ENCODE data around the gene PDE7B. TPM values are rescaled to one million over a fixed set of nuclear protein-coding genes. Genes with fewer than 3 reads are reported as not detected.

Gene PDE7B
- total and polyA plus RNA-seq, 4 donors, result 0.75 to 5.2 (median 1.3) TPM

DNA sequence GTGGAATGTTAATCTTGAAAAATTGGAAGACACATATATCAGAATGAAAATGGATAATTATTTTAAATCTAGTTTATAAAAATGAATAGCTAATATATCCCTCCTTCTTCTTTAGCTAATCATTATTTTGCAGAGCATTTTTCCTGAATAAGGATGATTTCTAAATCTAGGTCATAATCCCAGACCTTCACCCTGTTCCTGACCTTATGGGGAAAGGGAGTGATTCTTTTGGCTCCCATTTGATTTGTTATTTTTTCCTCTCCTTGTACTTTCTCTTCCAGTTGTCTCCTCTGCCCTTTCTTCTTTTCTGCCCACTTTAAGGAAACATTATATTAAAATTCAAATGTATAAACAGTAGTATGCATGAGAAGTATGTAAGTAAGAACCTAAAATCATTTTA, 208.6 kb downstream of the PDE7B start:
- Histone ChIP-seq H3K4me1 (ENCODE audit: control insufficient read depth in 4 of 4, insufficient read depth in 4 of 4, low read length in 3 of 4) (peaks cover 0 to 3% (median 3%) of the 10 kb centered on the region in 4 donors), H3K27me3 (ENCODE audit: control insufficient read depth in 4 of 4, insufficient read depth in 4 of 4, low read length in 3 of 4) (no peaks in the 10 kb centered on the region), H3K4me3 (ENCODE audit: low read depth in 1 of 3, low read length in 3 of 3) (no peak overlapping the region), H3K36me3 (ENCODE audit: control insufficient read depth in 4 of 4, insufficient read depth in 3 of 4, low read depth in 1 of 4, low read length in 3 of 4) (no peaks in the 10 kb centered on the region), H3K9ac (ENCODE audit: low read depth in 1 of 2, low read length in 2 of 2) (no peak overlapping the region), H3K27ac (ENCODE audit: low read depth in 1 of 2, low read length in 2 of 2) (no peak overlapping the region), H3K9me3 (ENCODE audit: control insufficient read depth in 4 of 4, low read length in 3 of 4) (no peaks in the 10 kb centered on the region)
- TF ChIP-seq HNF4G (IDR thresholded peaks at IDR 0.05), result no peak
- TF ChIP-seq NR2F2 (IDR thresholded peaks at IDR 0.05), result peak; percentile 66
- no peak for TF ChIP-seq HNF4A (conservative IDR thresholded peaks at IDR 0.05)
- no peak for DNase-seq (ENCODE audit: low spot score)

DNA sequence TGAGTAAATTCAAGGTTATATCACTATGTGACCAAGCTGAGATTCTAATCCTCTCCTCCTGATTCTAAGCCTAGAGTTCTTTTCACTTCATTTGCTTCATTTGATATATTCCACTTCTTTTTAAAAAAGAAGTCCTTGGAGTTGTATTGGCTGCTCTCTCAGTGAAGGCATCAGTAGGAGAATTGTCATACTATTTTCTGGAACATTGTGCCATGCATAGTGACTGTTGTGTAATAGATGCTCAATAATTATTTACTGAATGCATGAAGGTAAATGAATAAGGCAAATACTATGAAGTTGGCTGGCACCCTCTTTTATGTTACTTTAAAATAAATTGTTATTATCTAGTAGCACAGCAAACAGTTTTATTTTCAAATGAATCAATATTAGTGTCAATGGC, 209.3 kb downstream of the PDE7B start:
- H3K27ac ChIP-seq (ENCODE audit: low read depth in 1 of 2, low read length in 2 of 2), result no peak overlapping the region
- H3K9me3 ChIP-seq (ENCODE audit: control insufficient read depth in 4 of 4, low read length in 3 of 4), result no peaks in the 10 kb centered on the region
- peaks cover 0 to 3% (median 3%) of the 10 kb centered on the region in 4 donors for H3K4me1 ChIP-seq (ENCODE audit: control insufficient read depth in 4 of 4, insufficient read depth in 4 of 4, low read length in 3 of 4)
- H3K27me3 ChIP-seq (ENCODE audit: control insufficient read depth in 4 of 4, insufficient read depth in 4 of 4, low read length in 3 of 4), result no peaks in the 10 kb centered on the region
- no peak overlapping the region for H3K9ac ChIP-seq (ENCODE audit: low read depth in 1 of 2, low read length in 2 of 2)
- no peak for TF ChIP-seq NR2F2 (IDR thresholded peaks at IDR 0.05)
- TF ChIP-seq, protein P1, sequence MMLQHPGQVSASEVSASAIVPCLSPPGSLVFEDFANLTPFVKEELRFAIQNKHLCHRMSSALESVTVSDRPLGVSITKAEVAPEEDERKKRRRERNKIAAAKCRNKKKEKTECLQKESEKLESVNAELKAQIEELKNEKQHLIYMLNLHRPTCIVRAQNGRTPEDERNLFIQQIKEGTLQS (IDR thresholded peaks at IDR 0.05), result no peak
- TF ChIP-seq SP1 (IDR thresholded peaks at IDR 0.05), result no peak
- TF ChIP-seq RAD21 (IDR thresholded peaks at IDR 0.05), result no peak
- TF ChIP-seq, protein P2, sequence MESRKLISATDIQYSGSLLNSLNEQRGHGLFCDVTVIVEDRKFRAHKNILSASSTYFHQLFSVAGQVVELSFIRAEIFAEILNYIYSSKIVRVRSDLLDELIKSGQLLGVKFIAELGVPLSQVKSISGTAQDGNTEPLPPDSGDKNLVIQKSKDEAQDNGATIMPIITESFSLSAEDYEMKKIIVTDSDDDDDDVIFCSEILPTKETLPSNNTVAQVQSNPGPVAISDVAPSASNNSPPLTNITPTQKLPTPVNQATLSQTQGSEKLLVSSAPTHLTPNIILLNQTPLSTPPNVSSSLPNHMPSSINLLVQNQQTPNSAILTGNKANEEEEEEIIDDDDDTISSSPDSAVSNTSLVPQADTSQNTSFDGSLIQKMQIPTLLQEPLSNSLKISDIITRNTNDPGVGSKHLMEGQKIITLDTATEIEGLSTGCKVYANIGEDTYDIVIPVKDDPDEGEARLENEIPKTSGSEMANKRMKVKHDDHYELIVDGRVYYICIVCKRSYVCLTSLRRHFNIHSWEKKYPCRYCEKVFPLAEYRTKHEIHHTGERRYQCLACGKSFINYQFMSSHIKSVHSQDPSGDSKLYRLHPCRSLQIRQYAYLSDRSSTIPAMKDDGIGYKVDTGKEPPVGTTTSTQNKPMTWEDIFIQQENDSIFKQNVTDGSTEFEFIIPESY (IDR thresholded peaks at IDR 0.05), result no peak
- TF ChIP-seq TAF1 (conservative IDR thresholded peaks at IDR 0.05), result no peak
- no peak for TF ChIP-seq HNF4G (IDR thresholded peaks at IDR 0.05)
- TF ChIP-seq FOXA1 (IDR thresholded peaks at IDR 0.05), result no peak
- TF ChIP-seq HNF4A (conservative IDR thresholded peaks at IDR 0.05), result no peak
- TF ChIP-seq, protein P3, sequence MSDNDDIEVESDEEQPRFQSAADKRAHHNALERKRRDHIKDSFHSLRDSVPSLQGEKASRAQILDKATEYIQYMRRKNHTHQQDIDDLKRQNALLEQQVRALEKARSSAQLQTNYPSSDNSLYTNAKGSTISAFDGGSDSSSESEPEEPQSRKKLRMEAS (IDR thresholded peaks at IDR 0.05), result no peak
- no peak for TF ChIP-seq JUND (IDR thresholded peaks at IDR 0.05)
- no peak for TF ChIP-seq EGR1 (IDR thresholded peaks at IDR 0.05; ENCODE audit: low read depth in 2 of 2)
- TF ChIP-seq, protein P4, sequence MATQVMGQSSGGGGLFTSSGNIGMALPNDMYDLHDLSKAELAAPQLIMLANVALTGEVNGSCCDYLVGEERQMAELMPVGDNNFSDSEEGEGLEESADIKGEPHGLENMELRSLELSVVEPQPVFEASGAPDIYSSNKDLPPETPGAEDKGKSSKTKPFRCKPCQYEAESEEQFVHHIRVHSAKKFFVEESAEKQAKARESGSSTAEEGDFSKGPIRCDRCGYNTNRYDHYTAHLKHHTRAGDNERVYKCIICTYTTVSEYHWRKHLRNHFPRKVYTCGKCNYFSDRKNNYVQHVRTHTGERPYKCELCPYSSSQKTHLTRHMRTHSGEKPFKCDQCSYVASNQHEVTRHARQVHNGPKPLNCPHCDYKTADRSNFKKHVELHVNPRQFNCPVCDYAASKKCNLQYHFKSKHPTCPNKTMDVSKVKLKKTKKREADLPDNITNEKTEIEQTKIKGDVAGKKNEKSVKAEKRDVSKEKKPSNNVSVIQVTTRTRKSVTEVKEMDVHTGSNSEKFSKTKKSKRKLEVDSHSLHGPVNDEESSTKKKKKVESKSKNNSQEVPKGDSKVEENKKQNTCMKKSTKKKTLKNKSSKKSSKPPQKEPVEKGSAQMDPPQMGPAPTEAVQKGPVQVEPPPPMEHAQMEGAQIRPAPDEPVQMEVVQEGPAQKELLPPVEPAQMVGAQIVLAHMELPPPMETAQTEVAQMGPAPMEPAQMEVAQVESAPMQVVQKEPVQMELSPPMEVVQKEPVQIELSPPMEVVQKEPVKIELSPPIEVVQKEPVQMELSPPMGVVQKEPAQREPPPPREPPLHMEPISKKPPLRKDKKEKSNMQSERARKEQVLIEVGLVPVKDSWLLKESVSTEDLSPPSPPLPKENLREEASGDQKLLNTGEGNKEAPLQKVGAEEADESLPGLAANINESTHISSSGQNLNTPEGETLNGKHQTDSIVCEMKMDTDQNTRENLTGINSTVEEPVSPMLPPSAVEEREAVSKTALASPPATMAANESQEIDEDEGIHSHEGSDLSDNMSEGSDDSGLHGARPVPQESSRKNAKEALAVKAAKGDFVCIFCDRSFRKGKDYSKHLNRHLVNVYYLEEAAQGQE (IDR thresholded peaks at IDR 0.05), result no peak
- no peak for TF ChIP-seq YY1 (IDR thresholded peaks at IDR 0.05)
- TF ChIP-seq, protein P5, sequence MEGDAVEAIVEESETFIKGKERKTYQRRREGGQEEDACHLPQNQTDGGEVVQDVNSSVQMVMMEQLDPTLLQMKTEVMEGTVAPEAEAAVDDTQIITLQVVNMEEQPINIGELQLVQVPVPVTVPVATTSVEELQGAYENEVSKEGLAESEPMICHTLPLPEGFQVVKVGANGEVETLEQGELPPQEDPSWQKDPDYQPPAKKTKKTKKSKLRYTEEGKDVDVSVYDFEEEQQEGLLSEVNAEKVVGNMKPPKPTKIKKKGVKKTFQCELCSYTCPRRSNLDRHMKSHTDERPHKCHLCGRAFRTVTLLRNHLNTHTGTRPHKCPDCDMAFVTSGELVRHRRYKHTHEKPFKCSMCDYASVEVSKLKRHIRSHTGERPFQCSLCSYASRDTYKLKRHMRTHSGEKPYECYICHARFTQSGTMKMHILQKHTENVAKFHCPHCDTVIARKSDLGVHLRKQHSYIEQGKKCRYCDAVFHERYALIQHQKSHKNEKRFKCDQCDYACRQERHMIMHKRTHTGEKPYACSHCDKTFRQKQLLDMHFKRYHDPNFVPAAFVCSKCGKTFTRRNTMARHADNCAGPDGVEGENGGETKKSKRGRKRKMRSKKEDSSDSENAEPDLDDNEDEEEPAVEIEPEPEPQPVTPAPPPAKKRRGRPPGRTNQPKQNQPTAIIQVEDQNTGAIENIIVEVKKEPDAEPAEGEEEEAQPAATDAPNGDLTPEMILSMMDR (IDR thresholded peaks at IDR 0.05; ENCODE audit: low read depth, low read length, missing input control), result no peak
- no peak for TF ChIP-seq FOXA2 (IDR thresholded peaks at IDR 0.05)
- no peak for TF ChIP-seq RXRA (IDR thresholded peaks at IDR 0.05)
- no peak for TF ChIP-seq GABPA (IDR thresholded peaks at IDR 0.05 in 1 of 2, conservative IDR thresholded peaks at IDR 0.05 in 1 of 2)
- no peak for DNase-seq (ENCODE audit: low spot score)
- no peak overlapping the region for H3K4me3 ChIP-seq (ENCODE audit: low read depth in 1 of 3, low read length in 3 of 3)
- no peaks in the 10 kb centered on the region for H3K36me3 ChIP-seq (ENCODE audit: control insufficient read depth in 4 of 4, insufficient read depth in 3 of 4, low read depth in 1 of 4, low read length in 3 of 4)
